SH-SY5Y (cell line): ENCODE results near the gene CXCL9.

Source experiments
- GATA2 ChIP-seq: IDR thresholded peaks from 2 replicates; pipeline ENCODE4 v1.6.1; 2011; ENCODE audit warnings: mild to moderate bottlenecking, low read depth, low read length
- GATA3 ChIP-seq: IDR thresholded peaks from 2 replicates; pipeline ENCODE4 v1.6.1; 2011; ENCODE audit warnings: low read depth, mild to moderate bottlenecking, low read length, moderate library complexity

CXCL9 gene

GRCh38 chr4:76011700-76012387 is 4.5 kb upstream of the CXCL9 start:
- TF ChIP-seq GATA3 (no peak), GATA2 (no peak)

GRCh38 chr4:76011018-76011670 is 3.8 kb upstream of the CXCL9 start:
- TF ChIP-seq GATA3, result no peak

- no peak for TF ChIP-seq GATA3
- TF ChIP-seq GATA2, result no peak
Measured at GRCh38 chr4:76010576-76010975, 3.3 kb upstream of the CXCL9 start.

GRCh38 chr4:76009311-76009710 is 2.0 kb upstream of the CXCL9 start:
- TF ChIP-seq GATA3 (no peak), GATA2 (no peak)

- TF ChIP-seq GATA2 (no peak), GATA3 (no peak)
Measured at GRCh38 chr4:76003620-76004019, 3.7 kb downstream of the CXCL9 start.

- TF ChIP-seq GATA2 (no peak), GATA3 (no peak)
Measured at GRCh38 chr4:76003035-76003434, 4.3 kb downstream of the CXCL9 start.

- TF ChIP-seq GATA3 (no peak), GATA2 (no peak)
Measured at GRCh38 chr4:76002176-76002575, 5.1 kb downstream of the CXCL9 start.

GRCh38 chr4:76001700-76002099 is 5.6 kb downstream of the CXCL9 start:
- TF ChIP-seq GATA3, result no peak
- no peak for TF ChIP-seq GATA2

GRCh38 chr4:76000279-76000678 is 7.0 kb downstream of the CXCL9 start:
- TF ChIP-seq GATA2 (no peak), GATA3 (no peak)

GRCh38 chr4:75997946-75998345 is 9.4 kb downstream of the CXCL9 start:
- no peak for TF ChIP-seq GATA2
- no peak for TF ChIP-seq GATA3

GRCh38 chr4:75997081-75997480 is 10.2 kb downstream of the CXCL9 start:
- TF ChIP-seq GATA2 (no peak), GATA3 (no peak)

- TF ChIP-seq GATA3 (no peak), GATA2 (no peak)
Measured at GRCh38 chr4:75995727-75996126, 11.6 kb downstream of the CXCL9 start.

GRCh38 chr4:75992462-75992861 is 14.8 kb downstream of the CXCL9 start:
- TF ChIP-seq GATA3, result no peak

- no peak for TF ChIP-seq GATA3
- no peak for TF ChIP-seq GATA2
Measured at GRCh38 chr4:75989846-75990528, 17.3 kb downstream of the CXCL9 start.

- TF ChIP-seq GATA2 (no peak), GATA3 (no peak)
Measured at GRCh38 chr4:75985116-75985515, 22.2 kb downstream of the CXCL9 start.
